HG03060 (cell line): Measurements from ENCODE around the gene SCIMP.
"Not testable (repeated sequence)": the region's sequence is repeated elsewhere in the genome, so short reads cannot be mapped to it uniquely, and the experiment has no call there.

Experiments used
- ATAC-seq: cut with Tn5 transposase; IDR thresholded peaks from one replicate; pipeline ENCODE4 v1.9.1; 2021; ENCODE audit warnings: low read depth, moderate number of reproducible peaks; ENCODE audit not compliant: unreplicated experiment

Gene SCIMP

GRCh38 chr17:5191541-5192417 lies 42.9 kb downstream of the SCIMP start, which contains the start of gene ZNF594:
TSS of gene ZNF594 (minus strand) at chr17:5191868. CDS start at chr17:5184256, 7,612 bp downstream.
- peak; percentile 89 for ATAC-seq

- no peak for ATAC-seq
Measured at GRCh38 chr17:5184288-5184687, 50.4 kb downstream of the SCIMP start.

GRCh38 chr17:5183410-5183793 lies 51.3 kb downstream of the SCIMP start:
- no peak for ATAC-seq

GRCh38 chr17:5182597-5183409 lies 51.9 kb downstream of the SCIMP start:
- ATAC-seq, result no peak

GRCh38 chr17:5181509-5182305 lies 53.0 kb downstream of the SCIMP start:
- no peak for ATAC-seq

- ATAC-seq, result no peak
Measured at GRCh38 chr17:5179003-5179402, 55.7 kb downstream of the SCIMP start.

GRCh38 chr17:5175027-5175426 lies 59.6 kb downstream of the SCIMP start:
- not testable (repeated sequence) for ATAC-seq

GRCh38 chr17:5165791-5166564 lies 68.7 kb downstream of the SCIMP start:
- not testable (repeated sequence) for ATAC-seq

GRCh38 chr17:5164436-5164835 lies 70.2 kb downstream of the SCIMP start:
- no peak for ATAC-seq

- ATAC-seq, result not testable (repeated sequence)
Measured at GRCh38 chr17:5161793-5162192, 72.9 kb downstream of the SCIMP start.

GRCh38 chr17:5160702-5161101 lies 74.0 kb downstream of the SCIMP start:
- ATAC-seq, result not testable (repeated sequence)
